Adrenal gland (tissue), 5 donors: ENCODE results near the gene PAGR1.

Experiments
- POLR2A ChIP-seq, 2 donors: fragments of 450-650 bp; IDR thresholded peaks; one replicate each; pipeline ENCODE4 v1.6.1; 2017; ENCODE audit warnings: antibody characterized with exemption in 2 of 2, mild to moderate bottlenecking in 2 of 2, moderate library complexity in 1 of 2
- TF ChIP-seq, protein P1 (sequence below), 6 experiments: fragments of 450-650 bp in 4 of 6; fragments of 200-600 bp in 2 of 6; sonication (generic) in 1 of 6; IDR thresholded peaks; 1 replicate in 5 of 6; 2 replicates in 1 of 6; pipeline versions ENCODE4 v1.5.1 to v1.8.0; 2016 to 2021; ENCODE audit warnings: antibody characterized with exemption in 6 of 6, mild to moderate bottlenecking in 2 of 6, moderate library complexity in 1 of 6
- donor health status: DM: no; HTN: no; CAD: no.

DNA sequence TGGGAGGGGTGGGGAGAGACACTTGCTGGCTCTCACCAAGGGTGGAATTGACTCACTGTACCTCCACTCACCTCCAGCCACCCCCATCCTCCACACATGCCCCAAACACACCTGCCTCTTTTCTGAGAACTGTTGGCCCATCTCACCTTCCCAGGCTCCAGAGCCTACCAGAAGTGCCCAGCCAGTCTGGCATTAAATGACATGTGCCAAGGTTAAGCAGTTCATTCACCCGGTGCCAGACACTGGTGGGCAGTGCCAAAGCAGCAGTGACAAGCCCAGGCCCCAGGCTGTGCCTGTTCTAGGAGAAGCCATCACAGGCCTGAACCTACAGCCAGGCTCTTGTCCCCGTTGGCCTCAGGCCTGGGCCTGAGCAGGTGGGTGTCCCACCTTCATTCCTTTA, 15.5 kb downstream of the PAGR1 start:
- no peak for TF ChIP-seq POLR2A (IDR thresholded peaks at IDR 0.05)
- TF ChIP-seq, protein P1, sequence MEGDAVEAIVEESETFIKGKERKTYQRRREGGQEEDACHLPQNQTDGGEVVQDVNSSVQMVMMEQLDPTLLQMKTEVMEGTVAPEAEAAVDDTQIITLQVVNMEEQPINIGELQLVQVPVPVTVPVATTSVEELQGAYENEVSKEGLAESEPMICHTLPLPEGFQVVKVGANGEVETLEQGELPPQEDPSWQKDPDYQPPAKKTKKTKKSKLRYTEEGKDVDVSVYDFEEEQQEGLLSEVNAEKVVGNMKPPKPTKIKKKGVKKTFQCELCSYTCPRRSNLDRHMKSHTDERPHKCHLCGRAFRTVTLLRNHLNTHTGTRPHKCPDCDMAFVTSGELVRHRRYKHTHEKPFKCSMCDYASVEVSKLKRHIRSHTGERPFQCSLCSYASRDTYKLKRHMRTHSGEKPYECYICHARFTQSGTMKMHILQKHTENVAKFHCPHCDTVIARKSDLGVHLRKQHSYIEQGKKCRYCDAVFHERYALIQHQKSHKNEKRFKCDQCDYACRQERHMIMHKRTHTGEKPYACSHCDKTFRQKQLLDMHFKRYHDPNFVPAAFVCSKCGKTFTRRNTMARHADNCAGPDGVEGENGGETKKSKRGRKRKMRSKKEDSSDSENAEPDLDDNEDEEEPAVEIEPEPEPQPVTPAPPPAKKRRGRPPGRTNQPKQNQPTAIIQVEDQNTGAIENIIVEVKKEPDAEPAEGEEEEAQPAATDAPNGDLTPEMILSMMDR (IDR thresholded peaks at IDR 0.05) = no peak
